H1 (cell line): ENCODE data around the gene FRMD4A. TPM values are rescaled to one million over a fixed set of nuclear protein-coding genes. Genes with fewer than 3 reads are reported as not detected.

Source experiments
- CTCF ChIA-PET: fragments of 300-600 bp; sonication (Branson Sonifier 250); formaldehyde crosslinking; loops from one replicate; lab custom pipeline; 2021; ENCODE audit not compliant: partially characterized antibody; lab: Charles Lee
- POLR2A ChIA-PET: fragments of 300-600 bp; sonication (Branson Sonifier 250); formaldehyde crosslinking; loops from one replicate; lab custom pipeline; 2021; ENCODE audit warnings: inconsistent platforms; ENCODE audit not compliant: partially characterized antibody; lab: Charles Lee
- DNase-seq, 2 experiments: peaks; one replicate each; pipeline versions ENCODE4 v3.0.0 to v3.0.0-alpha.2; 2010 to 2022; ENCODE audit warnings: low spot score in 2 of 2, low read depth in 1 of 2, mixed read lengths in 1 of 2
- FAIRE-seq: peaks from 2 replicates; lab custom pipeline; 2011; peaks lifted over from hg19 to GRCh38; lab: Jason Lieb, UNC
- H2AFZ ChIP-seq: 2 replicates; pipeline ENCODE4 v1.8.1; 2012; ENCODE audit warnings: low read length, inconsistent platforms
- H2AK5ac ChIP-seq: 2 replicates; pipeline ENCODE4 v1.6.1; 2013; ENCODE audit warnings: low read depth, low read length
- H2BK120ac ChIP-seq: replicated peaks from 2 replicates; pipeline ENCODE3; 2013; ENCODE audit warnings: low read depth, low read length, inconsistent platforms
- H2BK12ac ChIP-seq: 2 replicates; pipeline ENCODE4 v1.6.1; 2013; ENCODE audit warnings: low read depth, low read length
- H2BK15ac ChIP-seq: 2 replicates; pipeline ENCODE4 v1.6.1; 2013; ENCODE audit warnings: low read length
- H2BK20ac ChIP-seq: 2 replicates; pipeline ENCODE4 v1.6.1; 2013; ENCODE audit warnings: low read length
- H2BK5ac ChIP-seq: 2 replicates; pipeline ENCODE4 v1.6.1; 2013; ENCODE audit warnings: low read depth, low read length
- H3K14ac ChIP-seq: 2 replicates; pipeline ENCODE4 v1.6.1; 2013; ENCODE audit warnings: inconsistent platforms; ENCODE audit not compliant: insufficient read length
- H3K18ac ChIP-seq: 2 replicates; pipeline ENCODE4 v1.6.1; 2013; ENCODE audit warnings: low read length; ENCODE audit errors: extremely low read depth
- H3K23ac ChIP-seq: 2 replicates; pipeline ENCODE4 v1.6.1; 2013; ENCODE audit warnings: inconsistent platforms; ENCODE audit not compliant: insufficient read length
- H3K23me2 ChIP-seq: 2 replicates; pipeline ENCODE4 v1.6.1; 2013; ENCODE audit warnings: low read depth, low read length
- H3K27ac ChIP-seq: 2 replicates; pipeline ENCODE4 v1.6.1; 2011; ENCODE audit warnings: low read depth, low read length, inconsistent platforms
- H3K27me3 ChIP-seq, 4 experiments: replicated peaks in 1 of 4; 1 replicate in 1 of 4; 2 replicates in 3 of 4; pipeline versions ENCODE4 v1.6.1 to v1.8.1; 2011 to 2013; ENCODE audit warnings: low read length in 3 of 4, mild to moderate bottlenecking in 3 of 4, inconsistent platforms in 2 of 4, mixed read lengths in 2 of 4, moderate library complexity in 1 of 4; ENCODE audit not compliant: control insufficient read depth in 3 of 4, insufficient read depth in 3 of 4; ENCODE audit errors: extremely low read depth in 1 of 4
- H3K36me3 ChIP-seq, 4 experiments: 2 replicates each; pipeline versions ENCODE4 v1.6.1 to v1.8.1; 2011 to 2013; ENCODE audit warnings: mild to moderate bottlenecking in 4 of 4, low read length in 3 of 4, moderate library complexity in 2 of 4, control low read depth in 1 of 4, inconsistent platforms in 1 of 4; ENCODE audit not compliant: insufficient read depth in 4 of 4, control insufficient read depth in 2 of 4
- H3K4ac ChIP-seq: replicated peaks from 2 replicates; pipeline ENCODE3; 2013; ENCODE audit warnings: low read length, low read depth, mixed read lengths, inconsistent platforms; ENCODE audit not compliant: insufficient read length
- H3K4me1 ChIP-seq, 4 experiments: replicated peaks in 1 of 4; 1 replicate in 1 of 4; 2 replicates in 3 of 4; pipeline versions ENCODE4 v1.6.1 to v1.8.1; 2011 to 2013; ENCODE audit warnings: low read length in 3 of 4, inconsistent platforms in 2 of 4, mixed read lengths in 1 of 4; ENCODE audit not compliant: insufficient read depth in 4 of 4, control insufficient read depth in 3 of 4
- H3K4me2 ChIP-seq, 2 experiments: 2 replicates each; pipeline versions ENCODE4 v1.6.1 to v1.8.1; 2011 to 2013; ENCODE audit warnings: low read depth in 2 of 2, low read length in 2 of 2, control low read depth in 1 of 2, inconsistent platforms in 1 of 2, mild to moderate bottlenecking in 1 of 2; ENCODE audit not compliant: insufficient read depth in 1 of 2
- H3K4me3 ChIP-seq, 4 experiments: fragments of 200-600, 300-600 bp in 1 of 4; sonication (generic), shearing (Covaris generic), sonication (Bioruptor Twin) in 1 of 4; 2 replicates each; pipeline versions ENCODE4 v1.5.1 to v1.8.1; 2011 to 2016; ENCODE audit warnings: low read length in 4 of 4, low read depth in 3 of 4, control low read depth in 2 of 4, inconsistent platforms in 2 of 4, mild to moderate bottlenecking in 2 of 4, mixed read lengths in 1 of 4, moderate library complexity in 1 of 4; ENCODE audit not compliant: insufficient read depth in 2 of 4; ENCODE audit errors: extremely low read depth in 1 of 4
- H3K56ac ChIP-seq: replicated peaks from 2 replicates; pipeline ENCODE3; 2013; ENCODE audit warnings: low read depth, mild to moderate bottlenecking, mixed read lengths, low read length, inconsistent platforms; ENCODE audit not compliant: insufficient read length
- H3K79me1 ChIP-seq: 2 replicates; pipeline ENCODE4 v1.6.1; 2013; ENCODE audit warnings: low read depth, low read length, control low read depth
- H3K79me2 ChIP-seq, 2 experiments: 2 replicates each; pipeline versions ENCODE4 v1.6.1 to v1.8.1; 2012 to 2013; ENCODE audit warnings: low read length in 2 of 2, mild to moderate bottlenecking in 2 of 2, inconsistent platforms in 1 of 2; ENCODE audit not compliant: insufficient read depth in 2 of 2, control insufficient read depth in 1 of 2
- H3K9ac ChIP-seq, 4 experiments: replicated peaks in 1 of 4; 1 replicate in 1 of 4; 2 replicates in 3 of 4; pipeline versions ENCODE4 v1.6.1 to v1.8.1; 2011 to 2013; ENCODE audit warnings: low read depth in 3 of 4, low read length in 3 of 4, control low read depth in 2 of 4, mild to moderate bottlenecking in 2 of 4, moderate library complexity in 2 of 4, inconsistent platforms in 1 of 4; ENCODE audit errors: extremely low read depth in 1 of 4
- H3K9me3 ChIP-seq, 2 experiments: 2 replicates each; pipeline versions ENCODE4 v1.6.1 to v1.8.1; 2012 to 2013; ENCODE audit warnings: mild to moderate bottlenecking in 2 of 2, moderate library complexity in 2 of 2, control low read depth in 1 of 2, inconsistent platforms in 1 of 2, low read depth in 1 of 2, low read length in 1 of 2, mixed read lengths in 1 of 2; ENCODE audit not compliant: insufficient read depth in 2 of 2
- H4K20me1 ChIP-seq, 2 experiments: replicated peaks in 1 of 2; 2 replicates each; pipeline versions ENCODE3 to v1.8.1; 2011 to 2013; ENCODE audit warnings: inconsistent platforms in 2 of 2, low read length in 2 of 2, mild to moderate bottlenecking in 1 of 2; ENCODE audit not compliant: insufficient read depth in 2 of 2, control insufficient read depth in 1 of 2
- H4K5ac ChIP-seq: 2 replicates; pipeline ENCODE4 v1.6.1; 2013; ENCODE audit warnings: low read length, low read depth, mixed read lengths, inconsistent platforms; ENCODE audit not compliant: insufficient read length
- H4K8ac ChIP-seq: 2 replicates; pipeline ENCODE4 v1.8.0; 2013; ENCODE audit warnings: mild to moderate bottlenecking, moderate library complexity, low read length, inconsistent platforms; ENCODE audit not compliant: insufficient read depth; ENCODE audit errors: extremely low read depth
- H4K91ac ChIP-seq: replicated peaks from 2 replicates; pipeline ENCODE3; 2013; ENCODE audit warnings: low read length, mixed read lengths, inconsistent platforms; ENCODE audit not compliant: insufficient read length
- BRCA1 ChIP-seq: IDR thresholded peaks from 2 replicates; pipeline ENCODE4 v1.6.1; 2012; ENCODE audit warnings: low read depth, low read length, improper control_type of control experiment
- CBX5 ChIP-seq: fragments of 300-800, 300-1000 bp; sonication (generic); IDR thresholded peaks from 2 replicates; pipeline ENCODE4 v1.7.1; 2016; ENCODE audit warnings: antibody characterized with exemption, low read length, low read depth
- CREB1 ChIP-seq: IDR thresholded peaks from 2 replicates; pipeline ENCODE4 v1.6.1; 2012; ENCODE audit warnings: inconsistent platforms
- CTCF ChIP-seq, 3 experiments: IDR thresholded peaks; 1 replicate in 2 of 3; 2 replicates in 1 of 3; pipeline versions ENCODE4 v1.5.1 to v1.6.1; 2011; ENCODE audit warnings: low read length in 3 of 3, mild to moderate bottlenecking in 3 of 3, inconsistent platforms in 2 of 3, low read depth in 1 of 3, moderate library complexity in 1 of 3; ENCODE audit not compliant: insufficient read depth in 1 of 3; ENCODE audit errors: control extremely low read depth in 1 of 3
- JUN ChIP-seq: IDR thresholded peaks from 2 replicates; pipeline ENCODE4 v1.6.1; 2011; ENCODE audit warnings: low read depth, mild to moderate bottlenecking, improper control_type of control experiment, low read length
- PHF8 ChIP-seq: fragments of 200-600 bp; sonication (generic); conservative IDR thresholded peaks from 2 replicates; pipeline ENCODE4 v1.7.1; 2012; ENCODE audit warnings: low read depth, mild to moderate bottlenecking, inconsistent platforms, low read length, moderate library complexity
- POLR2AphosphoS5 ChIP-seq: IDR thresholded peaks from 2 replicates; pipeline ENCODE4 v1.6.1; 2011; ENCODE audit warnings: low read depth, low read length
- RAD21 ChIP-seq, 2 experiments: IDR thresholded peaks in 1 of 2; conservative IDR thresholded peaks in 1 of 2; 2 replicates each; pipeline ENCODE4 v1.6.1; 2011; ENCODE audit warnings: low read depth in 2 of 2, low read length in 2 of 2, improper control_type of control experiment in 1 of 2, inconsistent platforms in 1 of 2, mild to moderate bottlenecking in 1 of 2, moderate library complexity in 1 of 2
- RBBP5 ChIP-seq: IDR thresholded peaks from 2 replicates; pipeline ENCODE4 v1.7.1; 2012; ENCODE audit warnings: low read depth, mild to moderate bottlenecking, inconsistent platforms, low read length, moderate library complexity, borderline replicate concordance
- RXRA ChIP-seq: IDR thresholded peaks from 2 replicates; pipeline ENCODE4 v1.6.1; 2011; ENCODE audit warnings: low read depth, mild to moderate bottlenecking, low read length, moderate library complexity; ENCODE audit not compliant: insufficient read depth
- TBP ChIP-seq: IDR thresholded peaks from 2 replicates; pipeline ENCODE4 v1.6.1; 2011; ENCODE audit warnings: low read depth, low read length, improper control_type of control experiment
- WGBS, 2 experiments: shearing (Covaris generic) in 1 of 2; methylation state at CpG; one replicate each; pipeline versions ENCODE4 v1.1.6 to v1.1.7; 2013 to 2015; ENCODE audit warnings: low lambda C conversion rate in 2 of 2, mixed read lengths in 2 of 2, inconsistent platforms in 1 of 2, low coverage in 1 of 2, missing lambda C conversion rate in 1 of 2; ENCODE audit not compliant: insufficient replicate concordance in 2 of 2, insufficient coverage in 1 of 2, insufficient read length in 1 of 2; ENCODE audit errors: extremely low coverage in 1 of 2, missing lambda C conversion rate in 1 of 2; 5-methylcytosine and 5-hydroxymethylcytosine counted together
- polyA plus RNA-seq, 7 experiments: library from polyadenylated mRNA; depleted of rRNA in 3 of 7; stranded (reverse) in 5 of 7; unstranded in 2 of 7; fragments of >200 nt in 5 of 7; fragments of 200-250 nt in 2 of 7; gene quantifications; 1 replicate in 5 of 7; 2 replicates in 1 of 7; 4 replicates in 1 of 7; pipeline versions ENCODE4 v1.2.1 to v1.2.3, GENCODE V29; 2011 to 2013; ENCODE audit warnings: missing spikeins in 2 of 7, mixed read lengths in 2 of 7
- total RNA-seq: library from RNA; stranded (reverse); fragmentation: NEBNext Ultra II Directional; extraction: Animal tissue kit (Norgen Biotek cat#: 25700); gene quantifications from 2 replicates; pipeline ENCODE4 v1.2.1, GENCODE V29; 2021

FRMD4A gene
- total and polyA plus RNA-seq, 2 of the 8 experiments (the other 6 are each of a cell fraction or from before 2014, with no cell fraction given) = 38.6 to 39.6 TPM

- no peak overlapping the region for H2BK12ac ChIP-seq
- no peaks in the 10 kb centered on the region for H3K4me1 ChIP-seq
- no peaks in the 10 kb centered on the region for H3K27me3 ChIP-seq
- WGBS, 2 experiments = 89% methylated on average over 5 of the region's 5 CpGs; no CpG with 5 or more reads in 1 of the 2 experiments
- H4K91ac ChIP-seq = no peak overlapping the region
- H2AK5ac ChIP-seq = no peak overlapping the region
- no peak overlapping the region for H3K27ac ChIP-seq
- H2BK5ac ChIP-seq = no peak overlapping the region
- H3K23ac ChIP-seq = no peak overlapping the region
- no peak overlapping the region for H3K18ac ChIP-seq
- H4K20me1 ChIP-seq = no peaks in the 10 kb centered on the region
- no peak overlapping the region for H3K4me2 ChIP-seq
- H3K4me3 ChIP-seq = no peak overlapping the region
- no peak overlapping the region for H2AFZ ChIP-seq
- POLR2A ChIA-PET = no interaction called here
- no peak overlapping the region for H3K14ac ChIP-seq
- no peaks in the 10 kb centered on the region for H3K9me3 ChIP-seq
- CTCF ChIA-PET = interaction anchor here (1.4 kb wide), 1 partner anchor 11 kb away, joined by 6 read pairs; no protein-coding TSS in a partner anchor
- FAIRE-seq (no peak), DNase-seq (no peak)
- no peak overlapping the region for H2BK15ac ChIP-seq
- H3K36me3 ChIP-seq = no peaks in the 10 kb centered on the region
- H2BK120ac ChIP-seq = no peak overlapping the region
- H3K23me2 ChIP-seq = no peaks in the 10 kb centered on the region
- H4K8ac ChIP-seq = no peak overlapping the region
- no peak overlapping the region for H3K9ac ChIP-seq
- no peak overlapping the region for H3K4ac ChIP-seq
- H4K5ac ChIP-seq = no peak overlapping the region
- no peaks in the 10 kb centered on the region for H3K79me2 ChIP-seq
- no peaks in the 10 kb centered on the region for H3K79me1 ChIP-seq
- H3K56ac ChIP-seq = no peak overlapping the region
- H2BK20ac ChIP-seq = no peak overlapping the region
- TF ChIP-seq JUN = no peak
- TF ChIP-seq RAD21 (IDR thresholded peaks at IDR 0.05 in 1 of 2, conservative IDR thresholded peaks at IDR 0.05 in 1 of 2; ENCODE audit: low read depth in 2 of 2, low read length in 2 of 2) = no peak
- TF ChIP-seq CBX5 = no peak
- TF ChIP-seq RBBP5 = no peak
- no peak for TF ChIP-seq BRCA1
- TF ChIP-seq PHF8 = no peak
- no peak for TF ChIP-seq TBP
- no peak for TF ChIP-seq CREB1
- TF ChIP-seq POLR2AphosphoS5 = no peak
- no peak for TF ChIP-seq RXRA
- no peak for TF ChIP-seq CTCF (IDR thresholded peaks at IDR 0.05; ENCODE audit: control extremely low read depth in 1 of 3, insufficient read depth in 1 of 3, low read depth in 1 of 3, low read length in 3 of 3)
These were observed 421.0 kb downstream of the FRMD4A start for GRCh38 chr10:13909516-13910258.
